GM18951 (cell line): Measurements from ENCODE around the gene SLC6A19.

Experiments
- POLR2A ChIP-seq: IDR thresholded peaks from 4 replicates; pipeline ENCODE4 v1.6.1; 2011; ENCODE audit warnings: mild to moderate bottlenecking; ENCODE audit not compliant: insufficient read length, insufficient read depth; ENCODE audit errors: extremely low read depth
- in situ Hi-C: fragments of 300-500 bp; cut with MboI; formaldehyde crosslinking; loops from one replicate; pipeline ENCODE4 v1.12.0; 2022; ENCODE audit warnings: low sequenced_read_pairs, mixed read lengths, inconsistent platforms; ENCODE audit not compliant: unreplicated experiment

SLC6A19 gene

GRCh38 chr5:1240496-1241260, 39.3 kb downstream of the SLC6A19 start:
- in situ Hi-C loops: no loop called here
- no peak for TF ChIP-seq POLR2A

- in situ Hi-C loops: no loop called here
- TF ChIP-seq POLR2A: no peak
Measured at GRCh38 chr5:1241509-1242080, 40.2 kb downstream of the SLC6A19 start.

- in situ Hi-C loops: no loop called here
- no peak for TF ChIP-seq POLR2A
Measured at GRCh38 chr5:1242733-1243486, 41.5 kb downstream of the SLC6A19 start.

DNA sequence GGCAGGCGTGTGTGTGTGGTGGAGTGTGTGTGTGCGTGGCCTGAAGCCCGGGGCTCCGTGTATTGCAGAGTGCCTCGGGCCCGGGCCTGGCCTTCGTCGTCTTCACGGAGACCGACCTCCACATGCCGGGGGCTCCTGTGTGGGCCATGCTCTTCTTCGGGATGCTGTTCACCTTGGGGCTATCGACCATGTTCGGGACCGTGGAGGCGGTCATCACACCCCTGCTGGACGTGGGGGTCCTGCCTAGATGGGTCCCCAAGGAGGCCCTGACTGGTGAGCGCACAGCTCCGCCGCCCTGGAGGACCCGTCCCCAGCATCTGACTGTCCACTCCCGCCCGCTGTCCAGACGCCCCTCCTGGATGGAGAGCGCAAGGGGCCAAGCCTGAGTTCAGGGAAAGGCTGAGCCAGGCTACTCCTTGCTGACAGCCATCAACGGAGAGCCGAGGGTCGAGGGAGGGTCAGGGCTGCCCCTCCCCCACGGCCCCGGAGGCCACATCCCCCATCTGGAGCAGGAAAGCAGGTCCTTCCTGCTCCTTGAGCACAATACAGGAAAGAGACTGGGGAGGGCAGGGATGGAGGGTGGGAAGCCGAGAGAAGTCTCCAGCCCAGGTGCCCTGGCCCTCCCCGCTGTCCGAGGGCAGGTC, 42.2 kb downstream of the SLC6A19 start:
- in situ Hi-C loops: no loop called here
- no peak for TF ChIP-seq POLR2A

GRCh38 chr5:1244255-1244654, 42.9 kb downstream of the SLC6A19 start:
- in situ Hi-C loops: no loop called here
- TF ChIP-seq POLR2A: no peak

DNA sequence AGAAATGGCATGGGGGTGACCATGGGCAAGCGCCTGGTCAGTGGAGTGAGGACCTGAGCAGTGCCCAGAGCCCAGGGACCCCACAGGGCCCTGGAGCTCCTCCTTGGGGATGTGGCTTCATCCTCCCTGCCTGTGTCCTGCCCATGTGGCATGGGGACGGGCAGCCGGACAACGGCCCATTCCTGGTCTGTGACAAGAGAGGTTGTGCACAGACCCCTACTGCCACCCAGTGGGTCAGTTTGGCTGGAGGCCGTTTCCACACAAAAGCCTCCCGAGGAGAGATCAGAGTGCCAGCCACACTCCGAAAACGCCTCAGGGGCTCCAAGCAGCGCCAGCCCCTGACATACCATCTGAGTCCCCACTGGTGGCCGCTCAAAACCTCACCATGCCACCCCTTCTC, 43.6 kb downstream of the SLC6A19 start:
- in situ Hi-C loops: no loop called here
- TF ChIP-seq POLR2A: no peak

GRCh38 chr5:1245905-1246576, 44.6 kb downstream of the SLC6A19 start:
- in situ Hi-C loops: no loop called here
- no peak for TF ChIP-seq POLR2A

- no peak for TF ChIP-seq POLR2A
- in situ Hi-C loops: no loop called here
Measured at GRCh38 chr5:1246711-1247431, 45.5 kb downstream of the SLC6A19 start.

GRCh38 chr5:1247811-1248210, 46.4 kb downstream of the SLC6A19 start:
- in situ Hi-C loops: no loop called here
- TF ChIP-seq POLR2A: no peak

DNA sequence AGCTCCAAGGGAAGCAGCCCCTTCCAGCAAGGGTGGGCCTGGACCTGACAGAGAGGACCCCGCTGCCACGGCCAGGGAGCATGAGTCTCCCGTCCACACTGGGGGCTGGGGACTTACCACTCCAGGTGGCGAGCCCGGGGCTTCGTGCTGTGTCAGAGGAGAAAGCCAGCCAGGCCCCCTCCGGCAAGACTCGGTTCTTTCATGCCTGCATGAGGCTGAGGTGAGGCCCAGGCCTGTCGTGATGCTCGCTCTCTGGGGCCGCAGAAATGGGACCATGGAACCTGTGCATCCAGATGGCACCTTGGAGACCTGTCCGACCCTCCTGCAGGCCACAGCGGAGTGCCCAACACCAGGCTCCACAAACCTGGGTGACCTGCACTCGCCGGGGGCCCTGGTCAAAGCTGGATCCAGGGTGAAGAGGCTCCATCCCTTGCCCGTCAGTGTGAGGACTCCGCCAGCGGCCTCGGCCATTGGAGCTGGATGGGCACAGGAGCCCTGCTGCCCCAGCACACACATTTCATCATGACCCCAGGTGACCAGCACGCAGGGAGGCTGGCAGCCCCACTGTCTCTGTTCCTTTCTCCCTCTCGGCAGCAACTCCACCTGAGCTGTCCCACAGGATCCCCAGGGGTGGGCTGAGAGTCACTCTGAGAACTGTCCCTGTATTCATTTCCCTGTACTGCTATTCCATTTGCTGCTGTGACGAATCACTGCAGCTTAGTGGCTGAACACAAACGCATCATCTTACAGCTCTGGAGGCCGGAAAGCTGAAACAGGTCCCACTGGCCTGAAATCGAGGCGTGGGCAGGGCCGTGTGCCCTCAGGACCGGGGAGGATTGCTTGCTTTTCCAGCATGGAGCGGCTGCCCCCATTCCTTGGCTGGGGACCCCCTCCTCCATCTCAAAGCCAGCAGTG, 48.2 kb downstream of the SLC6A19 start:
- no peak for TF ChIP-seq POLR2A

More for the DNA sequence above, 48.2 kb downstream of the SLC6A19 start:
- in situ Hi-C loops: no loop called here
